Occipital lobe (tissue), 2 donors: Measurements from ENCODE around the gene TFEB. TPM values are rescaled to one million over a fixed set of nuclear protein-coding genes. Genes with fewer than 3 reads are reported as not detected.

Source experiments
- DNase-seq: peaks from one replicate; lab custom pipeline; 2025; lab: John Stamatoyannopoulos, UW
- total RNA-seq: library from RNA; depleted of rRNA; stranded (reverse); fragments of >200 nt; gene quantifications from one replicate; pipeline ENCODE4 v1.2.3, GENCODE V29; 2014

Gene TFEB
- total RNA-seq, 1 donor from 2014 or later: 3.4 TPM

DNA sequence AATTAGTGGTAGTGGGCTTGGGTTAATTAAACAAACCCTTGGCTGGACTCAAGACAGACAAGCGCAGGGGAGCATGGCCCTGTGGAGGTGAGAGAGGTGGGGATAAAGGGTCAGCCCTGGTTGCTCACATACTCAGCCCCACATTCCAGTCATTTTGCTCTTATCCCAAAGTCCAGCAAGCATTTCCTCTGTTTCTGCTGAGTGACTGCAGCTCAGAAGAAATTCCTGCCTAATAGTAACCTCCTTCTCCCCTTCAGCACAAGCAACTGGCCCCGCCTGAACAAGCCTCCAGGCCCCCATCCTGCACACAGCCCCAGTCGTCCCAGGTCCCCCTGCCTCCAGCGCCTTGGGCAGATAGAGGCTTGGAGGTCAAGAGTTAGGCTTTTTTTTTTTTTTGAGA, 3.6 kb upstream of the TFEB start:
- DNase-seq: no peak

DNA sequence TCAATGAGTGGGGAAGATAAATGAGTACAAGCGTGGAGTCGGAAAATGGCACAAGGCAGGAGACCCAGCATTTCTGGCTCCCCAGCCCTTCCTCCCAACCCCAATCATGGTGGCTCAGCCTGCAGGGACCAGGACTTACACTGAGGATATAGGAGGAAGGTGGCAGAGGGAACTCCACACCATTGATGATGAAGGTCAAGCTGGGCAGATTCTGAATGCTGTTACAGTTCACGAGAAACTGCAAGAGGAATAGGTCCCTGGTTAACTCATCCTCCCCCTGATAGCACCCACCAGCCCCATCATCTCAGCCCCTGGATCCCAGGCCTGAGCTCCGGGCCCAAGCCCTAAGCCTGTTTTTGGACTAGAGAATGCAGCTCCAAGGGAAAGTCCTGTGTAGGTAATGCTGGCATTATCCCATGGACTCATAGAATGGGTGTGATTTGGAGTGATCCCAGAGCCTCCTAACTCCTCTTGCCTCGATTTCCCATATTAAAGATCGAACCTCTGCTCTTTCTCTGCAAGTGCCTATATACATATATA, 2.3 kb upstream of the TFEB start:
- DNase-seq: no peak

DNA sequence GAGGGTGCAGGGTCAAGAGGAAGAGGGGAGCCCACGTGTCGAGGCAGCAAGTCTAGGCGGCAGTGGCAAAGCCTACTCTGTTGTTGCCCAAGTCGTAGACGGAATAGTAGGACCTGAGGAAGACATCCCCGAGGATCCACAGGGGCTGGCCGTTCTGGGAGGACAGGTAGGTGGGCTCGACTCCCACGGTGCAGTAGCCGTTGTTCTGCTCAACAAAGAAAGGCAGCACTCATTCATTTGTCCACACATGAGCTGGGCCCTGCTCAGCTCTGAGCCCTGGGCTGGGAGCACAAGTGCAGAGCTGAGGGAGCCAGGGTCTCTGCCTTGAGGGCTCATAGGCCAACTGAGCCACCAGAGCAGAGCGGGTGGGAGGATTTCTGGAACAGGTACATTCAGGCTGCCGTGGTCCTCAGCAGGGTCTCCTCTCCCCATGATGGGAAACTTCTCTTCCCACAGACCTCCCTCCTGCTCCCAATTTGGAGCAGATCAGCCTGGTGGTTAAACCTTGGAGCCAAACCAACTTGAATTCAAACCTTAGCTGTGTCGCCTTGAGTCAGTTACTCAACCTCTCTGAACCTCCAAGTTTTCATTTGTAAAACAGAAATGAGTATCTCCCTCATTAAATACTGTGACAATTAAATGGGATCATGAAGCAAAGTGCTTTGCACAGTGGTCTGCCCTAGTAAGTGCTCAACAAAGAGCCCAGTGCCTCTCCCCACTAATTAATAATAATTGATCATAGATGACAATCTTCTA, 1.6 kb upstream of the TFEB start:
- no peak for DNase-seq

DNA sequence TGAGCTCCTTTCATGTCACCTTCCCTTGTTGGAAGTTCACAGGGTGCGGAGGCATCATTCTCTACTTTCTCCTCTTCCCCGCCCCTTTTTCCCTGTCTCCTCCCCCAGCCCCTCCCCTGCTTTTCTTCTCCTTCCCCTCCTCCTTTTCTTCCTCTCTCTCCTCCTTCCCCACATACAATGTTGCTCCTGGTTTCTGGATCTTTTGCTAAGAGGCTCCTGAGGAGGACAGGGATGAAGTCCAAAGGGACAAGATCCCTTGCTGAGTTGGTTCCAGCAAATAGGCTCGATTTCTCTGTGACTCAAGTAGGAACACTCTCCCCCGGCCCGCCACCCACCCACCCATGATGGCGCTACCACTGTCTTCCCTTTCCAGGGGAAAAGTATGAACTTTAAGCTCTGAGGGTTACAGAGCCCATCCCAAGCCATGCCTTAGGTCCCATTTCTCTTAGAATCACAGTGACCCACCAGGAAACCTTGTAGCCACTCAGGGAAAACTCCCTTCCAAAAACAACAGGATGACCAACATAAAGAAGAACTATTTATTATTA, 852 bp upstream of the TFEB start:
- DNase-seq: no peak

DNA sequence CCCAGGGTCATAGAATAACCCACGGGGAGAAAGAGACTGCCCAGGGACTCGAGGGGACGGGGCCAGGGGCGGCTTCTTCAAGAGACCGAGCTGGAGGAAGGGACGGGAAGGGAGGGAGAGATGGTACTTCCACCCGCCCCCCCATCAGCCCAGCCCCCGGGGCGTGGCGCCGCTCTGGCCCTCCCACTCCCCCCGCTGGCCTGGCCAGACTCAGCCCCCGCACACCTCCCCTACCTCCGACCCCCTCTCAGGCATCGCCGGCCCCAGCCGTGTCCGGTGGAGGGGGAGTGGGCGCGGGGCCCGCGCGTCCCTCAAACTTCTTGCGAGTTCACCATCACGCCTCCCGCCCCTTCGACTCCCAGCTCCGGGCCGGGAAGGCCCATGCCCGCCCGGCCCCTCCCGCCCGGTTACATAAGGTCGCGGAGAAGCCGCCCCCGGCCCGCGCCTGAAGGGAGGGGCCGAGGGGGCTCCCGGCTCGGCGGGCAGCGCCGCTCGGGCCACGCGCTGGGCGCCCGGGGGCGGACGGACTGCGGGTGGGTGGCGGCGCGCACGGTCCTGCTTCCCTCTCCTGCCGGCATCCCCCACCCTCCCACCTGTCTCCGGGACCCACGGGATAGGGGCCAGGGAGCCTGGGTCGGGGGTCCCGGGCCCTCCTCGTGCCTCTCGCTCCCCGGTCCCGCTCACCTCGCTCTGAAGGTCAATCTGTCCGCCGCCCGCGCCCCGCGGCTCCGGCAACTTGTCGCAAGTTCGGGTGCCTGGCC, 562 bp downstream of the TFEB start:
- peak; percentile 86 for DNase-seq

DNA sequence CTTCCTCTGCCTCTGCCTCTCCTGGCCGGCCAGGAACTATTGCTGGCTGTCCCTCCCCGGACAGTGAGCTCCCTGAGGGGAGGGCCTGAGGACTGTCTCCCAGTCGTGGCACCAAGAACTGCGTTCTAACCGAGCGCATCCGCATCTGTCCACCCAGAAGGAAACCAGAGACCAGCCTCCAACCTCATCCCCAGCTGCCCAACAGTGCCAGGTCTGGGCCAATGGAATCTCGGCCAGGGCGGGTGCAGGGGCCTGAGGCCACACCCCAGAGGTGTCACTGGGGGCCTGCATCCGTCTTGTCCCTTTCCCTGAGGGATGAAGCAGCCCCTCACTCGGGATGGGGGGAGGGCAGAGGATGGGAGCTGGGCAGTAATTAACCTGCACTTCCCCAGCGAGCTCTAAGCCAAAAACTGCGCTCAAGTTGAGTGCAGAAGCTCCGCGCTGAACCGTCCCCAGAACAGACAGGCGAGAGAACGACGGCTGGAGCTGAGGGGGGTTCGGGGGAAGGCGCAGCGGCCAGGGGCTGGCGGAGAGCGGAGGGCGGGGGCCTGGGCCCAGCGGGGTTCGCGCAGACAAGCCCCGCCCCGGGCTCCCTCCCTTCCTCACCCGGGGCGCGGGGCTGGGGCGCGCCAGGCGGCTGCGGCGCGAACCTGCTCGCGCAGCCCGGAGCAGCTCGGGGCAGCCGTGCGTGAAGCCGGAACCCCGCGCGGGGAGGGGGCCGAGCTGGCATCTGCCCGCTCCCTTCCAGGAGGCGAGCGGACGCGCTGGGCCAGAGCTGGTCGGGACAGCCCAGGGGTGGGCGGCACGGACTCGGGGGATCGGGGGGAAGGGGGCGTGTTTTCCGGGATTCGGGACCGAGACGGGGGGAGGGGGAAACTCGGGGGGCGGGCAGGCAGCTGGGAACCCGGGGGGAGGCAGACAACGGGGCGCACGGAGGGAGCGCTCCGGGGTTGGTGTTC, 1.4 kb downstream of the TFEB start:
- peak; percentile 86 for DNase-seq

DNA sequence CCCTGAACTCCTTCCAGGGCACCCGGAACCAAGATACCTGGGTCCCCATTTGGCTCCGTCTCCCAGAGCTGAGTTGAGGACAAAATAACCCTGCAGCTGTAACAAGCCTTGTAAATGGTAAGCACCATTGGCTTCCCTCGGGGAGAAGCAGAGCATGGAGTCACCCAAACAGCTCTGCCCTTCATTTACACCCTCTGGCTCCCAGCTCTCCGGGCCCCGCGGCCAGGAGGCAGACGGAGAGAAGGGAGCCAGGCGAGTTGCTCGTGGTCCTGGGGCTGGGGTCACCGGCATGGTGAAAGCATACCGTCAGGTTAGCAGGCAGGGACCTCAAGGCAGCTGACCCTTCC, 2.1 kb downstream of the TFEB start:
- no peak for DNase-seq

DNA sequence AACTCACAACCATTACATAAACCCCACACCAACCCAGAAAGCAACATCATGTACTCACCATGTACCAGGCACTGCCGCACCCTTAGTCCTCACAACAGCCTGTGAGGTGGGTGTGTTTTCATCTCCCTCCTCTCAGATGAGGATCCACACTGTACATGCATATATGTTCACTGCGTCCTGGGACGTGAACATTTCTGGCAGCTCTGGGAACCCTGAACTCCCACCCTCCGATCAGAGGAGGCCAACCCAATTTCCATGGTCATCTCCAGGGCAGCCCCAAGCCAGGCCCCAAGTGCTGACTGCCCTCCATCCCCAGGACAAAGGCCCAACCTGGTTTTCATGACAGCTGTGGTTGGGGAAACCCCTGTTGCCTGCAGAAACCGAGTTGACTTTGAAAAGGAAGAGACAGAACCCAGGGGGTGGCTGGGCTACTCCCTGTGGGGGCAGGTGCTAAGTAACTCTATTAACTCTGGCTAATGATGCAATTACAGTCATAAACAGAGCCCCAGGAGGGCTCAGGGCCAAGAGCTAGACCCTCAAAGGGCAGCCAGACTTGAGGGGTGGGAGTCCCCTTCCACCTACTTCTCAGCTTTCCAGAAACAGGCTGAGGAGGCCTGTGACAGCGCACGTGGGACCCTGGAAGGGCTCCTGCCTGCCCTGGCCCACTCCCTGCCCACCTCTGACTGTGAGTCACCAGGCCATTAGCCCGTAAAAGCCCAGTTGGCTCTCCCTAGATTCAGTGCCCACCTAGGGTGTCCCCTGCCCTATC, 2.6 kb downstream of the TFEB start:
- DNase-seq: peak; percentile 34

DNA sequence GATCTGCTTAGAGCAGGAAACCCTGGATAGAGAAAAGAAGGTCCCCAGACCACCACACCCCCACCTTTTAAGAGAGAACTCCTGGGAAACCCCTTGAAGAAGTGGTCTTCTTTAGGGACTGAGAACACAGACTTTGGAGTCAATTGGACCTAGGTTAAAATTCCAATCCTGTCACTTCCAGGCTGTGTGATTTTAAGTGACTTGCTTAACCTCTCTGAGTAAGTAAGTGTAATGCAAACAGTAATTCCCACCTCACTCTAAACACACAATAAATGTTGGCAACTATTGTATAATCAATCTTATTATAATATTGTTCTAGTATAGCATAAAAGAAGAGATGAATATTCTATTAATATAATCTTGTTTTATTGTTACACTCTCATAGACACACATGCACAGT, 3.3 kb downstream of the TFEB start:
- DNase-seq: no peak

DNA sequence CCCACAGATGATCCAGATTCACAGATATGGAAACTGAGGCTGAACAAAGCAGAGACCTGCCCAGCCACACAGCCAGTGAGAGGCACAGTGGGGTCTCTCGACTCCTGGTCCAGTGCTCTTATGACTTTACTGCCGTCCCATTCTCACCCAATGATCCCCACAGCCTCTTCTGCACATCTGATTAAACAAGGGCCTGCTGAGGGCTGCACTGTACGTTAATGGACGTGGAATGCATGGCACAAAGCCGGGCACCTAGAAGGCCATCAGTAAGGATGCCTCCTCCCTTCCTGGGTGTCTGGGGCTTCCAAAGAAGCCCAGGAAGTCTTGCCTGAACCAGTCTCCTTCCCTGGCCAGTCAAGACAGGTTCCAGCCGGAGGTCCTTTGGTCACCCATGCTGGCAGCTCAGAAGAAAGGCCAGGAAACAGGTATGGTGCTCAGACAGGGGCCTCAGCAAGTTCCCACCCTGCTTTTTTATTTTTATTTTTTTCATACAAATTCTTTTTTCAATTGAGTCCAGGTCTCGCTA, 3.8 kb downstream of the TFEB start:
- no peak for DNase-seq

DNA sequence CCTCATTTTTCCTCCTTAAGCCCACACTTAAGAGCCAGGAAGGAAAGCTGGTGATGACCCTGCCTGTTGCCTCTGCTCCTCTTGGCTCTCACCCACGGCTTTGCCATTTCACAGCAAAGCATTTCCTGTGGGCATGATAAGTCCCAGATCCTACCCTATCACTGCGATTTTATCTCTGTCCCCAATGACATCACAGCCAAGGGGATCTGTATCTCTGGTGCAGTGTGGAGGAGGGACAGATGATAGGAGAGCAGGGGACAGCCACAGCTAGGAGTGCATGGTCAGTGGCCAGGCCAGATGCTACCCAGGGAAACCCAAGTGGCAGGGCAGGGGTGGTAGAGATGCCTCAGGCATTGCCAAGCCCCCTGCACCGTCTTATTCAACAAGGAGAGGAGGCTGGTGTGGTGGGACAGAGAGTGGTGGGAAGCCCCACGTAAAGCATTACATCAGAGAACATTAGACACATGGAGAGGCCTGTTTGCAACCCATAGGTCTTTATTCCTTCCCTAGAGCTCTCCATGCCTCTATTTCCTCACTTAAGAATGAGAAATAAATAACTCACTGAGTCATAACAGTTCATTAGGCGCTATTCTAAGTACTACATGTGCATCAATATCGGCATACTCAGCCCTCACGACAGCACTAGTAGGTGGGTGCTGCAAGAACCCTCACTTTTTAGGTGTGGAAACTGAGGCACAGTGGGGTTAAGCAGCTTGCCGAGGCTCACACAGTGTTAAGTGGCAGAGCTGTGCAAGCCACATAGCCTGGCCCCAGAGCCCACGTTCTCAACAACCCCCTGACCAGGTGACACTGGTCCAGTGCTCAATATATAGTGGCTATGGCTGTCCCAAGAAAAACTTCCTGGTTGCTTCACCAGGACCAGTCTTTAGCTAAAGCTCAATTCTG, 4.6 kb downstream of the TFEB start:
- no peak for DNase-seq

DNA sequence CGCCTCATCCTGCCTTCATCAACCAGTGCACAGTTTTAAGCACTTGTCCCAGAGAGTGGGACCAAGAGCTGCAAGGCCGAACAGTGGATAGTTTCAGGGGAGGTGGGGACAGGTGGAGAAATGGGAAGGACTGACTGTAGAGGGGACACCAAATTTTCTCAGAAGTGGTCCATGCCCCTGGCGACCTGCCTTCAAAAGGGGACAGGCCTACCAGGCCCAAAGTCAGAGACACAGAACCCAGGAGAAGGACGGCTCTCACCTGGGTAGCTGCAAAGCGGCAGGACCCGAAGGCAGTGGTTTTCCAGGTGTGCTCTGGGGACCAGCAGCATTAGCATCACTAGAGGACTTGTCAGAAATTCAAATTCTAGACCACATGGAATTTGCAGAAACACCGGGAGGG, 5.8 kb downstream of the TFEB start:
- DNase-seq: no peak

DNA sequence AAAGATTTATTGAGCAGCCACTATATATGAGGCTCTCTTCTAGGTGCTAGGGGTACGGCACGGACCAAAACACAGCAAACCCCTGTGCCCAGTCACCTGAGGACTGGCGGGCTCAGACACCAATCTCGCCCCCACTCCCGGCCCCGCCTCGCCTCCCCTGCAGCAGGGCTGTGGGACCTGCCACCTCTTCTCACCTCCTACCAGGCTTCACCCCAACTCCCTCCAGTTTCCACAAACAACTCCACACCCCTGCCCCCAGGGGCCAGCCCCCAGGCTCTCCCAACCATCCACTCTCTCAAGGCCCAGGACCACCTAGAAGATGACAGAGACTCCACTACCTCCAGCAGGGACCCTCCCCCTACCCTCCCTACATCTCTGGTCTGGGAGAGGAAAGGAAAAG, 6.5 kb downstream of the TFEB start:
- DNase-seq: no peak

DNA sequence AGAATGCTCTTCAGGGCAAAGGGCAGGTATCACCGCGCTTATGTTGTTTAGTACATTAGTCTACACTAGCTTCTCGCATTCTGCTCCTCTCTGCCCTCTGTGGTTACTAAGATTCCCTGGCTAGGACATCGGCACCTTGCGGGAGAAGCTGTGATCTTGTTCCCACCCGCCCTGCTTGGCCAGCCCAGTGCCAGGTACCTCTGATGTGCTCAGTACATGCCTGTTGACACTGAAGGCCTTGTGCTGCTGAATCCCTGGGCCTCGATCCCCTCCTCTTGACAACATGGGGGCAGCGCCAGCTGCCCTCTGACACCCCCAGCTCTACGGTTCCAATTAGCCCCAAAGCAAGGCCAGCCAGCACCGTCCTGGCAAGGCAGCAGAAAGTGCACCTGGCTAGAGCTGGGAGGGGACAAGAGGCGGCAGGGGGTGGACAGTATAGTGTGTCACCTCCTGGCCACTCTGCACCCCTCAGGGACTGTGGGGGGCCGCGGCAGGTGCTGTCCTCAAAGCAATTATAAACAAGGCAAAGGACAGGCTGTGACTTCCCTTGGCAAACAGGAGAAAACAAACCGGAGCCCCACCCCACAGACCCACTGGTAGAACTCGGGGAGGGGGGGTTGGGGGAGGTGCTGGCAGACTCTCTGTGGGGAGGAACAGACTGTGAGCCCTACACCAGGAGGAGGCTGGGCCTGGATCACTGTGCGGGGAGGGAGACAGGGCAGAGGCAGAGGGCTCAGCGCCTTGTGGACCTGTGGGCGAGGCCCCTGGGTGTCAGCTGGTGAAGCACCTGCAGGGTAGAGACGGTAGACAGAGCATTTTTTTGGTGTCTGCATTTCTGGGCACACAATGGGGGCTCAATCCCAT, 7.1 kb downstream of the TFEB start:
- peak; percentile 55 for DNase-seq

DNA sequence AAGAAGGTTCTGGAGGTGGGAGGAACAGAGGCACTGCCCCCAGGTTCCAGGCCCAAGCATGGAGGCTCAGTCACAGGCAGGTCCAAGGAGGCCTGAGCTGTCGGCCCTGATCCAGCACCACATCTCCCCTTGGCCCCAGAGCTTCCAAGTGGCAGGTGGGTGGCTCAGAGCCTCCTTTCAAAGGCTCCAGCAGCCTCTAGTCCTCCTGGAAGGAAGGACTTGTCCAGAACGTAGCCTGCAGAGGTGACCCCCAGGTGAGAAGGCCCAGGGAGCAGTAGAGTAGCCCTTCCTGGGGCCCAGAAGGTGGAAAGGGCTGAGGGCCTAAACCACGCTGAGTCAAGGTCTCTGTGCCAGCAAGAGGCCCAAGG, 7.7 kb downstream of the TFEB start:
- DNase-seq: no peak

DNA sequence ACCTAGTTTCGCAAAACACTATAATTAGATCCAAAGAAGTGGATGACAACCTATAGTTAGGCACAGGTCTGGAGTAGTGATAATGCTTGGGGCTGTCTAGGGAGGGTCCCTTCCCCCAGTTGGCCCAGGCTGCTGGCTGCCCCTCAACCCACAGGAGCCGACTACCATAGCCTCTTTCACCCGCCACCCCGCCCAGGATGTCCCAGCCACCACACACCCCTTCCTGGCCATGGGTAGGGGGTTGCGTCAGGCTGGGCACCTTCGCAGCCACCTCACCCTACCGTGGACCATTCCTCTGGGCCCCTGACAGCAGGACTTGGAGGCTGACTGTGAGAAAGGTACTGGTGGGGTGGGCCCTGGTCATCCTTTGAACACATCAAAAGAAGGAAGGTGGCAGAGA, 8.5 kb downstream of the TFEB start:
- no peak for DNase-seq

DNA sequence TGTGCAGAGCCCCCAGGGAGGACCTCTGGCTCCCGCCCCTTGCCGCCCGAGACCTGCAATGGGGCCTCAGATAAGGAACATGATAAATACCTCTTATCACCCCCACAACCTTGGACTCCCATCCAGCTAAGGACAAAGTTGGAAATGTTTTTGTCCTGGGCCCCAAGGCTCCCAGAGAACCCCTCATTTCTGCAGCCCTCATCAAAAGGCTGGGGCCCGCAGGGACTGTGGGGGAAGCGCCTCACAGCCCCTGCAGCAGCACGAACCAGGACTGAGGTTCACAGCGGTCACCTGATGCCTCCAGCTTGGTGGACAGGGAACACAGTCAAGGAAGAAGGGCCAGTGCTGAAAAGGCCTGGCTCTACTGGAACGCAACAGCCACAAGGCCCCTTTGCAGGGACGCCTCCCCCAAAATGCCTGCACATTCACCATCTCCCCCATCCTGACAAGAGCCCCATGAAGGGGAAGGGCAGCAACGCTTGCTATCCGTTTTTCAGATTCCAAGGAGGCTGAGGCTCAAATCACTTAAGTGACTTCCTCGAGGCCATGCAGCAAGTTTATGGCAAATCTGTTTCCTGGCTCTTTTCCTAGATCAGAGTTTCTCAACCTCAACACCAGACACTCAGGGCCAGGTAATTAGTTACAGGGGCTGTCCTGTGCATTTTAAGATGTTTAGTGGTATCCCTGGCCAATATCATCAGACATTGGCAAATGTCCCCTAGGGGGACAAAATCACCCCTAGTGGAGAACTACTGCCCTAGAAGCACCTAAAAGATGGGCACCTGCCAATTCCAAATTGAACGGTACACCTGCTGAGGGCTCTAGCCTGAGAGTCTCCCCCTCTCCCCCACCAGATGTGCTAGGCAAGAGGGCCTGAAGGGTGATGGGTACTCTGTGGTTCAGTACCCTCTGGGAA, 10.6 kb downstream of the TFEB start:
- no peak for DNase-seq

DNA sequence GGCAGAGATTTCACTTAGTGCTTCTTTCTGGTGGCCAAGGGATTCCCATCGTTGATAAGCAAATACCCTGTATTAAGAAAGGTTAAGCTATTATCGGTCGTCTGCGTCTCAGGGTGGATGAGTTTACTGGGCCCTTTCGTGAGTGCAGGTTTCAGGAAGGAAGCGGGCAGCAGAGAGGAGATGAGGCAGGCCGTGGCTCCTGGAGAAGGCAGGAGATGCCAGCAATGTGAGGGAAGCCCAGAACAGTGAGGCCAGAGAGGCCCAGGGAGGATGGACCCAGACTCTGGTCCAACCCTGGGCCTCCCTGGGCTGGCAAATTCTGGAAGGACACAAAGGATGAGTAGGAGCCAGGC, 11.2 kb downstream of the TFEB start:
- no peak for DNase-seq
